22Rv1 (cell line): ENCODE results near the gene NECAP2.

Source experiments
- ZFX ChIP-seq: fragments of 450-650 bp; IDR thresholded peaks from 2 replicates; pipeline ENCODE4 v1.6.1; 2017; ENCODE audit warnings: antibody characterized with exemption, borderline replicate concordance
- TF ChIP-seq, protein P1 (sequence below): fragments of 450-650 bp; IDR thresholded peaks from 2 replicates; pipeline ENCODE4 v1.5.1; 2017; ENCODE audit warnings: mild to moderate bottlenecking

DNA sequence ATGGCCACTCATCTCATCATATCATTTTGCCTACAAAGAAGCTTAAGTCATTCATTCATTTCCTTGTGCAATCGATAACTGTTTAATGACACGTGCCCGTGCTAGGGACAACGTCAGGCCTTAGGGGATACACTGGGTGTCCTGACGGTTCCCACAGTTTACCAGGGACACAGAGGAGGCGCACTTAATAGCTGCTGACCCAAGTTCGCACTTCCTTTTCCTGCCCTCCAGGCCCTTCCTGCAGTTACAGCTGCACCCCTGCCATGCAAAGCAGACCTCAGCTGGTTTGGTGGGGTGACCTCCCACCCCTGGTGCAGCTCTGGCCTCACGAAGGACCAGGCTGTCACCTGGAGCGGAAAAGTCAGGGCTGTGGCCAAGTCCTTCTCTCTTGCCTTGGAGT is 7.5 kb upstream of the NECAP2 start:
- TF ChIP-seq, protein P1, sequence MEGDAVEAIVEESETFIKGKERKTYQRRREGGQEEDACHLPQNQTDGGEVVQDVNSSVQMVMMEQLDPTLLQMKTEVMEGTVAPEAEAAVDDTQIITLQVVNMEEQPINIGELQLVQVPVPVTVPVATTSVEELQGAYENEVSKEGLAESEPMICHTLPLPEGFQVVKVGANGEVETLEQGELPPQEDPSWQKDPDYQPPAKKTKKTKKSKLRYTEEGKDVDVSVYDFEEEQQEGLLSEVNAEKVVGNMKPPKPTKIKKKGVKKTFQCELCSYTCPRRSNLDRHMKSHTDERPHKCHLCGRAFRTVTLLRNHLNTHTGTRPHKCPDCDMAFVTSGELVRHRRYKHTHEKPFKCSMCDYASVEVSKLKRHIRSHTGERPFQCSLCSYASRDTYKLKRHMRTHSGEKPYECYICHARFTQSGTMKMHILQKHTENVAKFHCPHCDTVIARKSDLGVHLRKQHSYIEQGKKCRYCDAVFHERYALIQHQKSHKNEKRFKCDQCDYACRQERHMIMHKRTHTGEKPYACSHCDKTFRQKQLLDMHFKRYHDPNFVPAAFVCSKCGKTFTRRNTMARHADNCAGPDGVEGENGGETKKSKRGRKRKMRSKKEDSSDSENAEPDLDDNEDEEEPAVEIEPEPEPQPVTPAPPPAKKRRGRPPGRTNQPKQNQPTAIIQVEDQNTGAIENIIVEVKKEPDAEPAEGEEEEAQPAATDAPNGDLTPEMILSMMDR: no peak
- TF ChIP-seq ZFX: no peak
